SU-DHL-6 (cell line): Measurements from ENCODE around the gene CXCL8.

Experiments
- H2AFZ ChIP-seq: fragments of 200-600 bp; sonication (generic); 2 replicates; pipeline ENCODE4 v1.6.1; 2014; ENCODE audit warnings: low read depth, mild to moderate bottlenecking, moderate library complexity, mixed read lengths, antibody characterized with exemption, low read length; ENCODE audit not compliant: severe bottlenecking
- H3F3A ChIP-seq: fragments of 200-600 bp; shearing (Covaris generic); 2 replicates; pipeline ENCODE4 v1.6.0; 2016; ENCODE audit warnings: antibody characterized with exemption, mild to moderate bottlenecking; ENCODE audit not compliant: insufficient read depth
- H3K27ac ChIP-seq: fragments of 200-600 bp; sonication (generic); 2 replicates; pipeline ENCODE4 v1.5.1; 2016; ENCODE audit warnings: low read depth, mild to moderate bottlenecking, low read length, moderate library complexity, mixed read lengths
- H3K27me3 ChIP-seq: fragments of 200-600 bp; sonication (generic), shearing (Covaris generic); 2 replicates; pipeline ENCODE4 v1.6.0; 2014; ENCODE audit warnings: mild to moderate bottlenecking, low read length
- H3K36me3 ChIP-seq: fragments of 200-600 bp; sonication (generic); 2 replicates; pipeline ENCODE4 v1.6.1; 2014; ENCODE audit warnings: mild to moderate bottlenecking, low read length, mixed read lengths
- H3K4me2 ChIP-seq: fragments of 300-600, 200-600 bp; shearing (Covaris generic), sonication (generic); 2 replicates; pipeline ENCODE4 v1.6.0; 2014; ENCODE audit warnings: low read length, low read depth, mild to moderate bottlenecking; ENCODE audit not compliant: poor library complexity, severe bottlenecking
- H3K4me3 ChIP-seq: fragments of 200-600 bp; sonication (generic); 2 replicates; pipeline ENCODE4 v1.5.1; 2014; ENCODE audit warnings: antibody characterized with exemption, low read length, mild to moderate bottlenecking, mixed read lengths; ENCODE audit not compliant: insufficient read depth, poor library complexity, severe bottlenecking
- H3K79me2 ChIP-seq: fragments of 200-600 bp; sonication (generic); 2 replicates; pipeline ENCODE4 v1.6.1; 2014; ENCODE audit warnings: mild to moderate bottlenecking, low read length, moderate library complexity; ENCODE audit not compliant: insufficient read depth
- H3K9ac ChIP-seq: fragments of 200-600 bp; sonication (generic); 2 replicates; pipeline ENCODE4 v1.7.0; 2014; ENCODE audit warnings: mild to moderate bottlenecking, low read length
- H3K9me2 ChIP-seq: fragments of 200-600 bp; sonication (generic); replicated peaks from 2 replicates; pipeline ENCODE4 v1.6.1; 2014; ENCODE audit warnings: low read length; ENCODE audit not compliant: insufficient read depth
- H3K9me3 ChIP-seq: fragments of 200-600 bp; sonication (generic); 2 replicates; pipeline ENCODE4 v1.6.1; 2014; ENCODE audit warnings: low read length, mixed read lengths; ENCODE audit not compliant: insufficient read depth
- H4K20me1 ChIP-seq: fragments of 200-600 bp; sonication (generic); 2 replicates; pipeline ENCODE4 v1.6.1; 2014; ENCODE audit warnings: low read depth, mild to moderate bottlenecking, antibody characterized with exemption, low read length, moderate library complexity, mixed read lengths
- CTCF ChIP-seq: fragments of 200-600 bp; sonication (generic); IDR thresholded peaks from one replicate; pipeline ENCODE4 v1.5.1; 2017; ENCODE audit warnings: antibody characterized with exemption, mild to moderate bottlenecking, low read length, moderate library complexity; ENCODE audit not compliant: insufficient read depth, poor library complexity, severe bottlenecking
- EZH2phosphoT487 ChIP-seq: fragments of 200-600 bp; sonication (generic), shearing (Covaris generic); conservative IDR thresholded peaks from 2 replicates; pipeline ENCODE4 v1.6.1; 2018; ENCODE audit warnings: mild to moderate bottlenecking, antibody characterized with exemption, low read length, moderate library complexity, mixed read lengths

Gene CXCL8

GRCh38 chr4:73730292-73730691 is 10.1 kb upstream of the CXCL8 start:
- no peak overlapping the region for H3K4me3 ChIP-seq
- H2AFZ ChIP-seq: no peak overlapping the region
- H3K9ac ChIP-seq: no peak overlapping the region
- H3K27ac ChIP-seq: no peak overlapping the region
- no peaks in the 10 kb centered on the region for H3K9me3 ChIP-seq
- H3K4me2 ChIP-seq: no peak overlapping the region
- no peaks in the 10 kb centered on the region for H3K36me3 ChIP-seq
- no peaks in the 10 kb centered on the region for H3K9me2 ChIP-seq
- TF ChIP-seq EZH2phosphoT487 (no peak), CTCF (no peak)
- H3K79me2 ChIP-seq: no peaks in the 10 kb centered on the region
- no peaks in the 10 kb centered on the region for H4K20me1 ChIP-seq
- H3F3A ChIP-seq: no peaks in the 10 kb centered on the region
- H3K27me3 ChIP-seq: no peaks in the 10 kb centered on the region

- Histone ChIP-seq H3K36me3 (no peaks in the 10 kb centered on the region), H3K9me2 (no peaks in the 10 kb centered on the region), H3K9me3 (no peaks in the 10 kb centered on the region), H3K27me3 (no peaks in the 10 kb centered on the region), H2AFZ (no peak overlapping the region), H3K4me2 (no peak overlapping the region), H3K4me3 (no peak overlapping the region), H3F3A (no peaks in the 10 kb centered on the region), H3K9ac (no peak overlapping the region), H3K79me2 (no peaks in the 10 kb centered on the region), H4K20me1 (no peaks in the 10 kb centered on the region), H3K27ac (no peak overlapping the region)
- no peak for TF ChIP-seq EZH2phosphoT487
These were observed 9.5 kb upstream of the CXCL8 start for GRCh38 chr4:73730867-73731266.

GRCh38 chr4:73731968-73732610 is 8.3 kb upstream of the CXCL8 start:
- Histone ChIP-seq H3K27me3 (no peaks in the 10 kb centered on the region), H3K36me3 (no peaks in the 10 kb centered on the region), H2AFZ (no peak overlapping the region), H3F3A (no peaks in the 10 kb centered on the region), H3K9ac (no peak overlapping the region), H3K4me3 (no peak overlapping the region), H3K27ac (no peak overlapping the region), H3K4me2 (no peak overlapping the region), H3K79me2 (no peaks in the 10 kb centered on the region), H3K9me3 (no peaks in the 10 kb centered on the region), H4K20me1 (no peaks in the 10 kb centered on the region), H3K9me2 (no peaks in the 10 kb centered on the region)
- no peak for TF ChIP-seq EZH2phosphoT487
- no peak for TF ChIP-seq CTCF

DNA sequence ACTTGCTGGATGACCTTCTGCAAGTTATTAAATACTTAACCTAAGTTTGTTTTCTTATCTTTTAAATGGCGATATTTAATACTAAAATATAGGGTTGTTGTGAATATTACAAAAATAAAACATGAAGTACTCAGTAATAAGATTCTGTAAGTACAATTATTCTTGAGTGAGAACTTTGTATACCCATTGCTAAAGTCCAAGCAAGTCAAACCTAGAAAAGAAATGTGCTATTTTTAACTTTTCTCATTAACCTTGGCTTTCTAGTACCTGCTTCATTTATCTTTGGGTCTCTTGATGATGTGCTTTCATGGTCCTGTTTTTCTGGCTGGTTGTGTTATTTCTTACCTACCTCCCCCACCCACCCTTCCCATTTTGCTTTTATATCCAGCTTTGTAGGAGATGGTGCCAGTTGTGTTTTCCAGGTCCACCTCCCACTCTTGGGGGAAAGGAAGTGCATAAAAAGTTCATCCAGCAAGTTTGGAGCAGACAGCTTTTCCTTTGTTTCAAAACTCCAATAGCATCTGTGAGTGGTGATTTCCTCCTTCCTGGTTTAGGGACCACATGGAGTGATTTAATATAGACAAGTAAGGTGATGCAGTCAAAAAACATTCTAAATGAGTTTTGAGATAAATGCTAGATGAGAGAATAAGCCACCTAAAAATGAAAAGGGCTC is 7.5 kb upstream of the CXCL8 start:
- Histone ChIP-seq H3K79me2 (no peaks in the 10 kb centered on the region), H3K4me2 (no peak overlapping the region), H3K27me3 (no peaks in the 10 kb centered on the region), H3K4me3 (no peak overlapping the region), H3K27ac (no peak overlapping the region), H3K9ac (no peak overlapping the region), H2AFZ (no peak overlapping the region), H4K20me1 (no peaks in the 10 kb centered on the region), H3K9me2 (no peaks in the 10 kb centered on the region), H3F3A (no peaks in the 10 kb centered on the region), H3K36me3 (no peaks in the 10 kb centered on the region), H3K9me3 (no peaks in the 10 kb centered on the region)
- TF ChIP-seq CTCF: no peak
- no peak for TF ChIP-seq EZH2phosphoT487
